ENCODE measurements around the gene PTPRO. TPM values are rescaled to one million over a fixed set of nuclear protein-coding genes. Genes with fewer than 3 reads are reported as not detected.

The PTPRO gene
- total and polyA plus RNA-seq, 4 experiments from 2014 or later = 3.0 to 7.8 (median 5.0) TPM

DNA sequence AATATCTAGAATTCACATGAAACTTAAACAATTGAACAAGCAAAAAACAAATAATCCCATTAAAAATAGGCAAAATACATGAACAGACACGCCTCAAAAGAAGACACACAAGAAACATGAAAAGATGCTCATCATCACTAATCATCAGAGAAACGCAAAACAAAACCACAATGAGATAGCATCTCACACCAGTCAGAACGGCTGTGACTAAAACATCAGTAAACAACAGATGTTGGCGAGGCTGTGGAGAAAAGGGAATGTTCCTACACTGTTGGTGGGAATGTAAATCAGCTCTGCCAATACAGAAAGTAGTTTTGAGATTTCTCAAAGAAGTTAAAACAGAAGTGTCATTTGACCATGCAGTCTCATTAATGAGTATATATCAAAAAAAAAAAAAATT lies 121.3 kb downstream of the PTPRO start:
- H3K4me3 Mint-ChIP-seq = no peak overlapping the region
- no peak overlapping the region for H3K27ac Mint-ChIP-seq

DNA sequence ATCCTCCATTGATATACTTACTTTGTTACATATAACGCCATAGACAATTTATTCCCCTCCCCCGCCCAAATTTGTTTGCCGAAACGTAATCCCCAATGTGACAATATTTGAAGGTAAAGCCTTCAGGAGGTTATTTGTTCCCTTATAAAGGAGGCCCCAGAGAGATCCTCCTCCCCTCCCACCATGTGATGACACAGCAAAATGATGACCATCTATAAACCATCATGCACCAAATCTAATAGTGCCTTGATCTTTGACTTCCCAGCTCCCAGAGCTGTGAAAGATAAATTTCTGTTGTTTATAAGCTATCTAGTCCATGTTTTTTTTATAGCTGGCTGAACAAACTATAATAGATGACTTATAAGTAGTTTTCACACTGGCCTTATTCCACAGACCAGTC lies 122.2 kb downstream of the PTPRO start:
- no peaks in the 10 kb centered on the region for H3K4me1 Mint-ChIP-seq
- H3K4me3 Mint-ChIP-seq = no peak overlapping the region
- Histone ChIP-seq H3K4me3 (ENCODE audit: low read length in 2 of 2) (no peak overlapping the region), H3K9me3 (ENCODE audit: control insufficient read depth in 1 of 2, low read length in 2 of 2) (no peaks in the 10 kb centered on the region), H3K27ac (ENCODE audit: low read depth, low read length) (no peak overlapping the region), H3K4me1 (ENCODE audit: insufficient read depth, low read length) (no peaks in the 10 kb centered on the region), H3K27me3 (ENCODE audit: insufficient read depth, low read length) (no peaks in the 10 kb centered on the region), H3K36me3 (ENCODE audit: insufficient read depth, low read length) (no peaks in the 10 kb centered on the region)
- ChIA-PET CTCF (ENCODE audit: partially characterized antibody) (no interaction called here), POLR2A (ENCODE audit: partially characterized antibody) (no interaction called here)
- peaks cover 2 to 14% of the 10 kb centered on the region in 2 donors for H3K27me3 Mint-ChIP-seq
- H3K9me3 Mint-ChIP-seq = peaks cover 0 to 7% (median under 1%) of the 10 kb centered on the region in 8 donors
- H3K27ac Mint-ChIP-seq = no peak overlapping the region
- DNase-seq = no peak
- no peaks in the 10 kb centered on the region for H3K36me3 Mint-ChIP-seq
- intact Hi-C loops (cut with micrococcal nuclease) = no loop called here

More for the DNA sequence above, 121.3 kb downstream of the PTPRO start:
- ChIA-PET POLR2A (ENCODE audit: partially characterized antibody) (no interaction called here), CTCF (ENCODE audit: partially characterized antibody) (no interaction called here)
- H3K9me3 Mint-ChIP-seq = peaks cover 2 to 9% (median 6%) of the 10 kb centered on the region in 8 donors
- peaks cover 4 to 16% of the 10 kb centered on the region in 2 donors for H3K27me3 Mint-ChIP-seq
- no peaks in the 10 kb centered on the region for H3K36me3 Mint-ChIP-seq
- Histone ChIP-seq H3K4me3 (ENCODE audit: low read length in 2 of 2) (no peak overlapping the region), H3K27me3 (ENCODE audit: insufficient read depth, low read length) (no peaks in the 10 kb centered on the region), H3K4me1 (ENCODE audit: insufficient read depth, low read length) (no peaks in the 10 kb centered on the region), H3K9me3 (ENCODE audit: control insufficient read depth in 1 of 2, low read length in 2 of 2) (no peaks in the 10 kb centered on the region), H3K36me3 (ENCODE audit: insufficient read depth, low read length) (no peaks in the 10 kb centered on the region), H3K27ac (ENCODE audit: low read depth, low read length) (no peak overlapping the region)
- H3K4me1 Mint-ChIP-seq = no peaks in the 10 kb centered on the region
- intact Hi-C loops (cut with micrococcal nuclease) = no loop called here
- DNase-seq = no peak

DNA sequence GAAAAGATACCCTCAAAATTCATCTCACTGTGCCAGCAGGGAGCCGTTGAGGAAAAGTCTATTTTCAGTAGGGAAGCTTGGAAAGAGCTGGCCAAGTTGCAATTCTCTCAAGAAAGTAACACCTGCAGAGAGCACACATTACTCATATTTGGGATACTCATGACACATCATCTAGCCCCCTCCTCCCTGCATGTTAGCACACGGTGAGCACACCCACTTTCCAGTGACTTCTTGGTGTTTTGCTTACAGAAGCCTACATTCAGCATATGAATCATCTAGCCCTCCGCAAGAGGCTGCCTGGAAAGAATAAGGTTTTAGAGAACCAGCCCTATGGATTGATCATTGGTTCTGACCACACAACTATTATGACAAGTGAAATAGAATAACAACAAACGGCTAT lies 124.5 kb downstream of the PTPRO start:
- Mint-ChIP-seq H3K27me3 (peaks cover 0 to 9% of the 10 kb centered on the region in 2 donors), H3K4me1 (no peaks in the 10 kb centered on the region), H3K36me3 (no peaks in the 10 kb centered on the region), H3K9me3 (peaks cover 0 to 4% (median 0%) of the 10 kb centered on the region in 8 donors), H3K4me3 (no peak overlapping the region), H3K27ac (no peak overlapping the region)
- no peaks in the 10 kb centered on the region for H3K27me3 ChIP-seq (ENCODE audit: insufficient read depth, low read length)
- H3K36me3 ChIP-seq (ENCODE audit: insufficient read depth, low read length) = no peaks in the 10 kb centered on the region
- no peak overlapping the region for H3K27ac ChIP-seq (ENCODE audit: low read depth, low read length)
- no peak overlapping the region for H3K4me3 ChIP-seq (ENCODE audit: low read length in 2 of 2)
- intact Hi-C loops (cut with micrococcal nuclease) = no loop called here
- no peaks in the 10 kb centered on the region for H3K9me3 ChIP-seq (ENCODE audit: control insufficient read depth in 1 of 2, low read length in 2 of 2)
- no peaks in the 10 kb centered on the region for H3K4me1 ChIP-seq (ENCODE audit: insufficient read depth, low read length)
- no peak for DNase-seq
- POLR2A ChIA-PET (ENCODE audit: partially characterized antibody) = no interaction called here
- CTCF ChIA-PET (ENCODE audit: partially characterized antibody) = no interaction called here

DNA sequence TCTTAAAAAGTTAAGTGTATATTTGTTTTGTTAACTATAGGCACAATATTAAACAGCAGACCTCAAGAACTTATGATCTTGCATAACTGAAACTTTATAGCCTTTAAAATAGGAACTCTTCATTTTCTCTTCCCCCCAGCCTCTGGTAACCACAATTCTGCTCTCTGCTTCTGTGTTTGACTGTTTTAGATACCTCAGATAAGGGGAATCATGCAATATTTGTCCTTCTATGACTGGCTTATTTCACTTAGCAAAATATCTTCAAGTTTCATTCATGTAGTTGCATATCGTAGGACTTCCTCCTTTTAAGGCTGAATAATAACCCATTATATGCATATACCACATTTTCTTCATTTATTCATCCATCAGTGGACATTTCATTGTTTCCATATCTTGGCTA lies 131.3 kb downstream of the PTPRO start:
- Mint-ChIP-seq H3K27ac (no peak overlapping the region), H3K27me3 (peaks cover 0 to 2% of the 10 kb centered on the region in 2 donors), H3K9me3 (peaks cover 0 to 18% (median 15%) of the 10 kb centered on the region in 8 donors), H3K36me3 (no peaks in the 10 kb centered on the region), H3K4me1 (peaks cover 0 to 2% (median 0%) of the 10 kb centered on the region in 4 donors), H3K4me3 (no peak overlapping the region)
- intact Hi-C loops (cut with micrococcal nuclease) = no loop called here
- Histone ChIP-seq H3K9me3 (ENCODE audit: control insufficient read depth in 1 of 2, low read length in 2 of 2) (no peaks in the 10 kb centered on the region), H3K27ac (ENCODE audit: low read depth, low read length) (no peak overlapping the region), H3K4me3 (ENCODE audit: low read length in 2 of 2) (no peak overlapping the region), H3K36me3 (ENCODE audit: insufficient read depth, low read length) (no peaks in the 10 kb centered on the region), H3K4me1 (ENCODE audit: insufficient read depth, low read length) (no peaks in the 10 kb centered on the region), H3K27me3 (ENCODE audit: insufficient read depth, low read length) (no peaks in the 10 kb centered on the region)
- no peak for DNase-seq
- ChIA-PET POLR2A (ENCODE audit: partially characterized antibody) (no interaction called here), CTCF (ENCODE audit: partially characterized antibody) (no interaction called here)

DNA sequence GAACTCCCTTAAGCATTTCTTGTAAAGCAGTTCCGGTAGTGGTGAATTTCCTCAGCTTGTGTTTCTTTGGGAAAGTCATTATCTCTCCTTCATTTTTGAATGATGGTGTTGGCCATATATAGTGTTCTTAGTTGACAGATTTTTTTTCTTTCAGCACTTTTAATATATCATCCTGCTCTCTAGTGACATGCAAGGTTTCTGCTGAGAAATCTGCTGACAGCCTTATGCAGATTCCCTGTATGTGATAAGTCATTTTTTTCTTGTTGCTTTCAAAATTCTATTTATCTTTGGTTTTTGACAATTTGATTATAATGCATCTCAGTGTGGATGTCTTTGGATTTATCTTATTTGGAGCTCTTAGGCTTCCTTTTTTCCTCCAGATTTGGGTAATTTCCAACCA lies 135.7 kb downstream of the PTPRO start:
- ChIA-PET POLR2A (ENCODE audit: partially characterized antibody) (no interaction called here), CTCF (ENCODE audit: partially characterized antibody) (no interaction called here)
- no peak for DNase-seq
- Mint-ChIP-seq H3K4me3 (no peak overlapping the region), H3K36me3 (no peaks in the 10 kb centered on the region), H3K4me1 (peaks cover 0 to 2% (median 0%) of the 10 kb centered on the region in 4 donors), H3K9me3 (peaks cover 0 to 31% (median 20%) of the 10 kb centered on the region in 8 donors), H3K27ac (no peak overlapping the region), H3K27me3 (peaks cover 0 to 5% of the 10 kb centered on the region in 2 donors)
- intact Hi-C loops (cut with micrococcal nuclease) = no loop called here
- Histone ChIP-seq H3K27ac (ENCODE audit: low read depth, low read length) (no peak overlapping the region), H3K4me3 (ENCODE audit: low read length in 2 of 2) (no peak overlapping the region), H3K9me3 (ENCODE audit: control insufficient read depth in 1 of 2, low read length in 2 of 2) (no peaks in the 10 kb centered on the region), H3K4me1 (ENCODE audit: insufficient read depth, low read length) (no peaks in the 10 kb centered on the region), H3K27me3 (ENCODE audit: insufficient read depth, low read length) (no peaks in the 10 kb centered on the region), H3K36me3 (ENCODE audit: insufficient read depth, low read length) (no peaks in the 10 kb centered on the region)

DNA sequence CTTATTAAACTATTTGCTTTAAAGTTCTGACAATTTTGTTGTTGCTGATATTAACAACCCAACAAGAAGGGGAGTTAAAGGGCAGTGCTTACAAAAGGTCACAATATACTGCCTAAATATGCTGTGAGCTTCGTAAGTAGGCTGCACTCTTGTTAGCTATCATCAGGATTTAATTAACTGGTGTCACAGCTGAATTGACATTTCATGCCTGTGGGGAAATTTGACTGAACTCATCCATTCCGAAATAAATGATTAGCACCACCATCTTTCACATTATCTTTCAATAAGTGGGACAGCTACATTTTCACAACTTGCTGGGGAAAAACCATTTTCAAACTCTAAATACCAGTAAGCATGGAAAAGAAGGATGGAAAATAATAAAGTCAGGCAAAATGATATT lies 146.6 kb downstream of the PTPRO start:
- CTCF ChIA-PET (ENCODE audit: partially characterized antibody) = no interaction called here
- H3K4me3 Mint-ChIP-seq = no peak overlapping the region
- POLR2A ChIA-PET (ENCODE audit: partially characterized antibody) = no interaction called here

DNA sequence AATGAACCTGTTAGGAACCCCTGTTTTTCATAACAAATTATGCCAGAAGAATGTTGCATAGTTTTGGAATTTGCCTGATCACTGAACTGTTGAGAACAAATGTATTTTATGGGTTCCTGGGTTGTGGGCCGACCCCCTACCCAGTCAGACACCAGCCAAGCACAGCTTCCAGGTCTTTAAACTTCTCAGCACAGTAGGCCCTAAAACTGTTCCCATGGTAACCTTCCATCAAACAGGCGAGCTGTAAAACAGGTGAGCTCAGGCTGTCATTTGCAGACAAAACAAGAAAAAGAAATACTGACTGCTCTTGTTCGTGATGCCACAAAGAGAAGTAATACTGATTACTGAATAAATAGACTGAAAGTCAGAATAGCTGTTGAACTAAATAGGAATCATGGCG lies 147.0 kb downstream of the PTPRO start:
- Mint-ChIP-seq H3K27ac (no peak overlapping the region), H3K9me3 (no peaks in the 10 kb centered on the region), H3K4me1 (no peaks in the 10 kb centered on the region), H3K27me3 (peaks cover 15 to 21% of the 10 kb centered on the region in 2 donors), H3K4me3 (no peak overlapping the region), H3K36me3 (no peaks in the 10 kb centered on the region)
- CTCF ChIA-PET (ENCODE audit: partially characterized antibody) = no interaction called here
- Histone ChIP-seq H3K4me3 (ENCODE audit: low read length in 2 of 2) (no peak overlapping the region), H3K36me3 (ENCODE audit: insufficient read depth, low read length) (no peaks in the 10 kb centered on the region), H3K27ac (ENCODE audit: low read depth, low read length) (no peak overlapping the region), H3K27me3 (ENCODE audit: insufficient read depth, low read length) (no peaks in the 10 kb centered on the region), H3K4me1 (ENCODE audit: insufficient read depth, low read length) (no peaks in the 10 kb centered on the region), H3K9me3 (ENCODE audit: control insufficient read depth in 1 of 2, low read length in 2 of 2) (no peaks in the 10 kb centered on the region)
- POLR2A ChIA-PET (ENCODE audit: partially characterized antibody) = no interaction called here
- intact Hi-C loops (cut with micrococcal nuclease) = no loop called here
- no peak for DNase-seq

More for the DNA sequence above, 146.6 kb downstream of the PTPRO start:
- no peak for DNase-seq
- Histone ChIP-seq H3K27me3 (ENCODE audit: insufficient read depth, low read length) (no peaks in the 10 kb centered on the region), H3K9me3 (ENCODE audit: control insufficient read depth in 1 of 2, low read length in 2 of 2) (no peaks in the 10 kb centered on the region), H3K4me3 (ENCODE audit: low read length in 2 of 2) (no peak overlapping the region), H3K27ac (ENCODE audit: low read depth, low read length) (no peak overlapping the region), H3K4me1 (ENCODE audit: insufficient read depth, low read length) (no peaks in the 10 kb centered on the region), H3K36me3 (ENCODE audit: insufficient read depth, low read length) (no peaks in the 10 kb centered on the region)
- Mint-ChIP-seq H3K9me3 (peaks cover 0 to 2% (median 0%) of the 10 kb centered on the region in 8 donors), H3K36me3 (no peaks in the 10 kb centered on the region), H3K27me3 (peaks cover 16 to 22% of the 10 kb centered on the region in 2 donors), H3K27ac (no peak overlapping the region), H3K4me1 (no peaks in the 10 kb centered on the region)
- intact Hi-C loops (cut with micrococcal nuclease) = no loop called here

DNA sequence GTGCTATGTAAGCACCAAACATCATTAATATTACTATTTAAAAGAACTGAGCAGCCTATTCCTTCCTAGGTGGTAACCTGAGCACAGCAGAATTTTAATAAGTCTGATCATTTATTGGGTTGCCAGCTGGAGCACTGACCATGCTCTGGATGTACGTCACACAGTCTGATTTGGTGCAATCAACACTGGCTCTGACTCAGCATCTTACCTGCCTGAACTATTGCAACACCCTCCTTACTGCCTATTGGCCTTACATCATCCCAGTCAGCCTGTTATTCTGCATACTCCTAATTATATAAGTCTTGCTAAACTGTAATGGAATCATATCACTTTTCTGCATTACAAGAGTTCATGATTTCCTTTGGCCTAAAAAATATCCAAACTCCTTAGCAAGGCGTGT lies 149.7 kb downstream of the PTPRO start:
- H3K27ac ChIP-seq (ENCODE audit: low read depth, low read length) = no peak overlapping the region
- ChIA-PET CTCF (ENCODE audit: partially characterized antibody) (no interaction called here), POLR2A (ENCODE audit: partially characterized antibody) (no interaction called here)
- H3K9me3 Mint-ChIP-seq = peaks cover 0 to 1% (median 0%) of the 10 kb centered on the region in 8 donors
- H3K27ac Mint-ChIP-seq = no peak overlapping the region
- no peaks in the 10 kb centered on the region for H3K4me1 ChIP-seq (ENCODE audit: insufficient read depth, low read length)
- H3K4me3 ChIP-seq (ENCODE audit: low read length in 2 of 2) = no peak overlapping the region
- DNase-seq = no peak
- H3K9me3 ChIP-seq (ENCODE audit: control insufficient read depth in 1 of 2, low read length in 2 of 2) = no peaks in the 10 kb centered on the region
- H3K4me1 Mint-ChIP-seq = no peaks in the 10 kb centered on the region
- no peak overlapping the region for H3K4me3 Mint-ChIP-seq
- H3K27me3 Mint-ChIP-seq = peaks cover 10 to 21% of the 10 kb centered on the region in 2 donors
- H3K36me3 ChIP-seq (ENCODE audit: insufficient read depth, low read length) = no peaks in the 10 kb centered on the region
- no peaks in the 10 kb centered on the region for H3K27me3 ChIP-seq (ENCODE audit: insufficient read depth, low read length)
- intact Hi-C loops (cut with micrococcal nuclease) = no loop called here
- no peaks in the 10 kb centered on the region for H3K36me3 Mint-ChIP-seq

All from CD4-positive, alpha-beta memory T cell (primary cell).